Loucy (cell line): Measurements from ENCODE around the gene NDUFS5.

Experiments used
- H2AFZ ChIP-seq: fragments of 200-600 bp; sonication (generic); 2 replicates; pipeline ENCODE4 v1.6.0; 2016; ENCODE audit warnings: antibody characterized with exemption, mild to moderate bottlenecking, low read length, moderate library complexity
- H3F3A ChIP-seq: fragments of 200-600 bp; 2 replicates; pipeline ENCODE4 v1.6.0; 2016; ENCODE audit warnings: antibody characterized with exemption, low read depth, mild to moderate bottlenecking
- H3K27me3 ChIP-seq: fragments of 200-600 bp; sonication (generic); 2 replicates; pipeline ENCODE4 v1.6.1; 2014; ENCODE audit warnings: low read length, mild to moderate bottlenecking; ENCODE audit not compliant: insufficient read depth, poor library complexity, severe bottlenecking
- H3K36me3 ChIP-seq: fragments of 200-600 bp; sonication (generic); 2 replicates; pipeline ENCODE4 v1.6.1; 2016; ENCODE audit warnings: low read length; ENCODE audit not compliant: insufficient read depth
- H3K4me1 ChIP-seq: fragments of 200-600 bp; sonication (generic); 2 replicates; pipeline ENCODE4 v1.5.1; 2014; ENCODE audit warnings: low read length, mild to moderate bottlenecking; ENCODE audit not compliant: insufficient read depth, poor library complexity, severe bottlenecking
- H3K4me2 ChIP-seq: fragments of 200-600 bp; sonication (generic); 2 replicates; pipeline ENCODE4 v1.6.0; 2014; ENCODE audit warnings: antibody characterized with exemption, low read length, low read depth, mild to moderate bottlenecking; ENCODE audit not compliant: poor library complexity, severe bottlenecking
- H3K4me3 ChIP-seq: fragments of 200-600 bp; sonication (generic); 2 replicates; pipeline ENCODE4 v1.5.1; 2014; ENCODE audit warnings: low read length, mild to moderate bottlenecking, mixed read lengths; ENCODE audit not compliant: poor library complexity, severe bottlenecking
- H3K79me2 ChIP-seq: fragments of 200-600 bp; sonication (generic); 2 replicates; pipeline ENCODE4 v1.6.1; 2014; ENCODE audit warnings: low read length; ENCODE audit not compliant: insufficient read depth
- H3K9ac ChIP-seq: fragments of 200-600 bp; sonication (generic); 2 replicates; pipeline ENCODE4 v1.6.0; 2014; ENCODE audit warnings: mild to moderate bottlenecking, low read depth, low read length, moderate library complexity; ENCODE audit not compliant: poor library complexity, severe bottlenecking
- H3K9me2 ChIP-seq: fragments of 200-600 bp; sonication (generic); replicated peaks from 2 replicates; pipeline ENCODE4 v1.6.1; 2016; ENCODE audit warnings: low read depth, low read length, mixed read lengths
- H3K9me3 ChIP-seq: fragments of 200-600 bp; sonication (generic); 2 replicates; pipeline ENCODE4 v1.6.1; 2014; ENCODE audit warnings: mild to moderate bottlenecking, antibody characterized with exemption, low read length, low read depth; ENCODE audit not compliant: insufficient read depth
- H4K20me1 ChIP-seq: fragments of 200-600 bp; sonication (generic); 2 replicates; pipeline ENCODE4 v1.6.0; 2014; ENCODE audit warnings: antibody characterized with exemption, low read length, mild to moderate bottlenecking; ENCODE audit not compliant: insufficient read depth, poor library complexity, severe bottlenecking
- EZH2phosphoT487 ChIP-seq: fragments of 200-600 bp; IDR thresholded peaks from 2 replicates; pipeline ENCODE4 v1.6.1; 2018; ENCODE audit warnings: antibody characterized with exemption, mild to moderate bottlenecking, moderate library complexity, borderline replicate concordance
- TF ChIP-seq, protein P1 (sequence below): fragments of 200-600 bp; sonication (generic); conservative IDR thresholded peaks from 2 replicates; pipeline ENCODE4 v1.5.1; 2014; ENCODE audit warnings: mild to moderate bottlenecking, antibody characterized with exemption, low read length

The NDUFS5 gene

DNA sequence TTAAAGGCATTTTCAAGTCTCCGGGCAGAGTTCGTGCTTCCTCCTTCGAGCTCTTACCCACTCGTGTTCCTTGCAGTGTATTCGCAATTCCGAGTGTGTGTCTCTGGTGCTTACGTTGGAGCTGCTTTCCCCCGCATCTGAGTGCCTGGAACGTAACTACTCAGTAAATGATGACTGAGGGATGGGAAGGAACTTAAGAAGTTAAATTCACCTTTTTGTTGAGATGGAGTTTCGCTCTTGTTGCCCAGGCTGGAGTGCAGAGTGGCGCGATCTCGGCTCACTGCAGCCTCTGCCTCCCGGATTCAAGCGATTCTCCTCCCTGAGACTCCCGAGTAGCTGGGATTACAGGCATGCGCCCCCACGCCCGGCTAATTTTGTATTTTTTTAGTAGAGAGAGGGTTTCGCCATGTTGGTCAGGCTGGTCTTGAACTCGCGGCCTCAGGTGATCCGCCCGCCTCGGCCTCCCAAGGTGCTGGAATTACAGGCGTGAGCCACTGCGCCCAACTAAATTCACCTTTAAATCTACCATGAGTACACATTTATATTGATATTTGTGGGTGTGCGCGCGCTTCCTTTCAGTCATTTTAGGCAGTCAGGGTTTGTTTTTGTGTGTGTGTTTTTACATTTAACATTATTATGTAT, 837 bp downstream of the NDUFS5 start:
- Histone ChIP-seq H3K9ac (peak overlapping the region; percentile 92), H3K9me3 (no peaks in the 10 kb centered on the region), H3K79me2 (peaks cover 54% of the 10 kb centered on the region), H3K4me3 (peak overlapping the region; percentile 97), H3K4me1 (peaks cover 31% of the 10 kb centered on the region), H3F3A (no peaks in the 10 kb centered on the region), H3K9me2 (no peaks in the 10 kb centered on the region), H3K27me3 (no peaks in the 10 kb centered on the region), H4K20me1 (peaks cover 36% of the 10 kb centered on the region), H3K4me2 (peak overlapping the region; percentile 81), H2AFZ (peak overlapping the region; percentile 90), H3K36me3 (peaks cover 11% of the 10 kb centered on the region; the same call in 1 of the 2 replicates)
- TF ChIP-seq EZH2phosphoT487: no peak
- TF ChIP-seq, protein P1, sequence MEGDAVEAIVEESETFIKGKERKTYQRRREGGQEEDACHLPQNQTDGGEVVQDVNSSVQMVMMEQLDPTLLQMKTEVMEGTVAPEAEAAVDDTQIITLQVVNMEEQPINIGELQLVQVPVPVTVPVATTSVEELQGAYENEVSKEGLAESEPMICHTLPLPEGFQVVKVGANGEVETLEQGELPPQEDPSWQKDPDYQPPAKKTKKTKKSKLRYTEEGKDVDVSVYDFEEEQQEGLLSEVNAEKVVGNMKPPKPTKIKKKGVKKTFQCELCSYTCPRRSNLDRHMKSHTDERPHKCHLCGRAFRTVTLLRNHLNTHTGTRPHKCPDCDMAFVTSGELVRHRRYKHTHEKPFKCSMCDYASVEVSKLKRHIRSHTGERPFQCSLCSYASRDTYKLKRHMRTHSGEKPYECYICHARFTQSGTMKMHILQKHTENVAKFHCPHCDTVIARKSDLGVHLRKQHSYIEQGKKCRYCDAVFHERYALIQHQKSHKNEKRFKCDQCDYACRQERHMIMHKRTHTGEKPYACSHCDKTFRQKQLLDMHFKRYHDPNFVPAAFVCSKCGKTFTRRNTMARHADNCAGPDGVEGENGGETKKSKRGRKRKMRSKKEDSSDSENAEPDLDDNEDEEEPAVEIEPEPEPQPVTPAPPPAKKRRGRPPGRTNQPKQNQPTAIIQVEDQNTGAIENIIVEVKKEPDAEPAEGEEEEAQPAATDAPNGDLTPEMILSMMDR: no peak

DNA sequence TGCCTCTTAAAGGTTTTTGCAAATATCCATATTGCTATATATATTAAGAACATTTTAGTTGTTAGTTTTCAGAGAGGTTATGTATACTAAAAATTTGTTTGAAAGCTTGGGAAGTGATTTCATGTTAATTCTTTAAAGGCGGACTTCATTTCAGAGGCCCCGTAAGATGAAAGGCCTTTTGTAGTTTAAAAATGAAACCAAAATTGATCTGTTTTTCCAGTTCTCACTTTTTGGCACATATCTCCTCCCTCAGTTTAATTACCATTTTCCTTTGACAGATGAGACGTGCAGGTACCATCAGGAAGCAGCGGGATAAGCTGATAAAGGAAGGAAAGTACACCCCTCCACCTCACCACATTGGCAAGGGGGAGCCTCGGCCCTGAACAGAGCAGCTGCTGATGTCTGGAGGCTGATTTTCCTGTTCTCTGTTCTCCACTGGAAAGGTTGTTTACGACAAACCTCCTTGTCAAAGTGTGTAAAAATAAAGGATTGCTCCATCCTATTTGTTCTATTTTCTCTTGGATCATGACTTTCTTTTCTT, 8.0 kb downstream of the NDUFS5 start:
- Histone ChIP-seq H4K20me1 (peaks cover 36% of the 10 kb centered on the region), H3K36me3 (peaks cover 38% of the 10 kb centered on the region), H3K9me3 (no peaks in the 10 kb centered on the region), H3K79me2 (peaks cover 33% of the 10 kb centered on the region), H3K4me2 (no peak overlapping the region), H3F3A (no peaks in the 10 kb centered on the region), H2AFZ (no peak overlapping the region), H3K27me3 (no peaks in the 10 kb centered on the region), H3K9me2 (no peaks in the 10 kb centered on the region), H3K4me1 (peaks cover 19% of the 10 kb centered on the region), H3K9ac (no peak overlapping the region), H3K4me3 (no peak overlapping the region)
- TF ChIP-seq, protein P1: no peak
- TF ChIP-seq EZH2phosphoT487: no peak

DNA sequence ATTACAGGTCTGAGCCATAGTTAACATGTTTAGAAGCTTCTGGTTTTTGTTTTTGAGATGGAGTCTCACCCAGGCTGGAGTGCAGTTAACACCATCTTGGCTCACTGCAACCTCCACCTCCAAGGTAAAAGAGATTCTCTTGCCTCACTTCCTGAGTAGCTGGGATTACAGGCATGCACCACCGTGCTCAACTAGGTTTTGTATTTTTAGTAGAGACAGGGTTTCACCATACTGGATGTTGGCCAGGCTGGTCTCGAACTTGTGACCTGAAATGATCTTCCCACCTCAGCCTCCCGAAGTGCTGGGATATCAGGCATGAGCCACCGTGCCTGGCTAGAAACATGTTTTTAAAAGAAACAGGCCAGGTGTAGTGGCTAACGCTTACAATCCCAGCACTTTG, 10.5 kb downstream of the NDUFS5 start:
- Histone ChIP-seq H3K79me2 (peaks cover 13% of the 10 kb centered on the region), H3K4me3 (no peak overlapping the region), H3K4me2 (no peak overlapping the region), H3K9me2 (no peaks in the 10 kb centered on the region), H3K9ac (no peak overlapping the region), H2AFZ (no peak overlapping the region), H3K27me3 (no peaks in the 10 kb centered on the region), H3K36me3 (peaks cover 31% of the 10 kb centered on the region), H4K20me1 (peaks cover 21% of the 10 kb centered on the region), H3K9me3 (no peaks in the 10 kb centered on the region), H3K4me1 (peaks cover 8% of the 10 kb centered on the region), H3F3A (no peaks in the 10 kb centered on the region)
- TF ChIP-seq EZH2phosphoT487: no peak
- TF ChIP-seq, protein P1: no peak
